CD1c-positive myeloid dendritic cell (primary cell): ENCODE data around the gene ABCA7.

Experiments
- DNase-seq: peaks from one replicate; pipeline ENCODE4 v3.0.0-alpha.2; 2016; ENCODE audit errors: extremely low spot score

The ABCA7 gene

GRCh38 chr19:1040476-1041271, 767 bp downstream of the ABCA7 start:
- peak; percentile 90 for DNase-seq

- DNase-seq, result no peak
These were observed 1.4 kb downstream of the ABCA7 start for GRCh38 chr19:1041272-1041834.

GRCh38 chr19:1041835-1042685, 2.2 kb downstream of the ABCA7 start:
- no peak for DNase-seq

- DNase-seq, result no peak
These were observed 3.0 kb downstream of the ABCA7 start for GRCh38 chr19:1042689-1043511.

- DNase-seq, result peak; percentile 54
These were observed 5.3 kb downstream of the ABCA7 start for GRCh38 chr19:1045247-1045603.

- DNase-seq, result no peak
These were observed 6.3 kb downstream of the ABCA7 start for GRCh38 chr19:1046117-1046626.

- no peak for DNase-seq
These were observed 7.2 kb downstream of the ABCA7 start for GRCh38 chr19:1046836-1047695.

- no peak for DNase-seq
These were observed 7.8 kb downstream of the ABCA7 start for GRCh38 chr19:1047696-1048147.

- DNase-seq, result no peak
These were observed 9.2 kb downstream of the ABCA7 start for GRCh38 chr19:1049106-1049505.

- DNase-seq, result no peak
These were observed 9.9 kb downstream of the ABCA7 start for GRCh38 chr19:1049800-1050199.

- no peak for DNase-seq
These were observed 11.3 kb downstream of the ABCA7 start for GRCh38 chr19:1050989-1051788.

GRCh38 chr19:1051791-1052190, 11.9 kb downstream of the ABCA7 start:
- no peak for DNase-seq

- DNase-seq, result no peak
These were observed 12.6 kb downstream of the ABCA7 start for GRCh38 chr19:1052349-1052975.

- no peak for DNase-seq
These were observed 13.5 kb downstream of the ABCA7 start for GRCh38 chr19:1053176-1054101.

GRCh38 chr19:1054102-1055027, 14.5 kb downstream of the ABCA7 start:
- no peak for DNase-seq

GRCh38 chr19:1055028-1055425, 15.1 kb downstream of the ABCA7 start:
- DNase-seq, result no peak
